Left cardiac atrium (tissue), 4 donors: Measurements from ENCODE around the gene RIPK4. TPM values are rescaled to one million over a fixed set of nuclear protein-coding genes. Genes with fewer than 3 reads are reported as not detected.

Source experiments
- ATAC-seq, 2 donors: fragments of 200-7000 bp; cut with Tn5 transposase; one replicate each; pipeline ENCODE4 v1.9.1; 2020; ENCODE audit warnings: mild to moderate bottlenecking in 2 of 2, moderate library complexity in 2 of 2
- DNase-seq: peaks from one replicate; pipeline ENCODE4 v3.0.0-alpha.2; 2020
- intact Hi-C, 2 donors: fragments of 100-400 bp; cut with DNase I; formaldehyde crosslinking; loops; one replicate each; pipeline versions ENCODE4 v1.14.1 to v1.15.1; 2022 to 2023
- total RNA-seq, 2 donors: library from RNA; stranded (reverse); fragmentation: NEBNext Ultra II Directional; extraction: Animal tissue kit (Norgen Biotek cat#: 25700); gene quantifications; one replicate each; pipeline ENCODE4 v1.2.1, GENCODE V29; 2021
- donor health status: DM: no; HTN: yes; CAD: no.
- donor health status: DM: no; HTN: yes; CAD: no; lungs with severe emphysema.
- donor health status: DM: yes; HTN: yes; CAD: no.
- donor health status: Dilated cardiomyopathy.

Gene RIPK4
- total RNA-seq, 2 donors from 2014 or later: 2.7 to 3.0 TPM

DNA sequence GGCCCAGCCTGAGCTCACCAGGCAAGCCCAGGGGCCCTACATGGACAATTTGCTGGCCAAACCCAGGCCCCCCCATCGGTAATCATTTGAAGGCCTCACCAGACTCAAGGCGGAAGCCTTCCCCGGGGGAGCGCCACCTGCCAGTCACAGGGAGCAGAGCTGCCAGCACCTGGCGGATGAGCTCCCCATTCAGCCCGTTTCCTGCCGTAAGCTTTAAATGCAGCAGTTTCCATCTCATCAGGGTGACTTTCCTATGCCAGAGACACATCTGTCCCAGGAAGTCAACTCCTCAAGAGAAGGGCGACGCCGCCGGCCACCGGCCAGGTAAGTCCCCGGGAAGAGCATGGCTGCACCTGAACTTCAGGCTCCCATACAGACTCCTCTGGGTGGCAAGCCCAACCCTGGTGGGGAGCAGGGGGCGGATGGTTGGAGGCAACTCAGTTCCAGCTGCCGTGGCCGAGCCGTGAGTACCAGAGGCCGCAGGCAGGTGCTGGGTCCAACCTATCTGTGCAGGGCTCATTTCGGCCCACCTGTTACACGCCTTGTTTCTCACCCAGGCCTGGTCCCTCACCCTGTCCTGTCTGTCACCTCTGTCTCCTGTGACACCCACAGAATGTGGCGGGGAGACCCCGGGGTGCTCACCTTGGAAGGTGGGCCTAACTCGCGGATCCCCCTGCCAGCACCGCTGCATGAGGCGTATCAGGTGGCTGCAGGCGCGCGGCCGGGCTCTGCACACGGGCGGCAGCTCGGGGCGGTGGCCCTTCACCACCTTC lies 20.7 kb downstream of the RIPK4 start:
- intact Hi-C loops: no loop called here
- DNase-seq (no peak), ATAC-seq (no peak)

DNA sequence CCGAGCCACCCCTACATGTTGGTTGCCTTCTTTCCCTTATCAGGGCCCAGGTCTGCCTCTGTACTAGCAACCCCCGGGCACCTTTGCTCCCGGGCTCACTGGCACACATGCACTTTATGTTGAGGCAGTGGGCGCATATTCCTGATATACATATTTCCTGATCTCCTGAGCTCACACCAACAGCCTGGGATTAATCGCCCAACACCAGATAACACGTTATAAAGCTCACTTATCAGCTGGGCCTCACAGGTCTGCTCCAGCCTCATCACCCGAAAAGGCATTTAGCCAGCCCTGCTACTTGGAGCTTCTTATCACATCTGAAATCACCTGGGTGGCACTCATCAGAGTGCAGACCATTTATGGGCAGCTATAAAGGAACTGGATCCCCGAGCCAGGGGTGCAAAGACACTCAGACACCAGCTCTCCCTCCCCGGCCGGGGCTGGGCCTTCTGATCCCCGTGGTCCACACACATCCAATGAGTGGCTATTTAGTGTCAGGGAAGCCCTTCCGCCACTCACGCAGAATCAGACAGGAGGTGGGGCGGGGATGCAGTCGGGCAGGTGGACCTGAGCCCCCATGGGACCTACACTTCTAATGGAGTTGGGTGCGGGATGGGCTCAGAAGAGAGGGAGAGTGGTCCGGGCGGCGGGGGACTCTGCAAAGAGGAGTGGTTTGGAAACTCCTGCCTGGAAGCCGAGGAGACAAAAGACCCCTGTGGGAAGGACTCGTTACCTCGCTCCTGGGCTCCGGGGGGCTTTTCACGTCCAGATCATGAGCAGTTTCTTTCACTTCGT lies 21.6 kb downstream of the RIPK4 start:
- intact Hi-C loops: no loop called here
- ATAC-seq (peak in 1 of 2 donors; percentile 7), DNase-seq (no peak)

DNA sequence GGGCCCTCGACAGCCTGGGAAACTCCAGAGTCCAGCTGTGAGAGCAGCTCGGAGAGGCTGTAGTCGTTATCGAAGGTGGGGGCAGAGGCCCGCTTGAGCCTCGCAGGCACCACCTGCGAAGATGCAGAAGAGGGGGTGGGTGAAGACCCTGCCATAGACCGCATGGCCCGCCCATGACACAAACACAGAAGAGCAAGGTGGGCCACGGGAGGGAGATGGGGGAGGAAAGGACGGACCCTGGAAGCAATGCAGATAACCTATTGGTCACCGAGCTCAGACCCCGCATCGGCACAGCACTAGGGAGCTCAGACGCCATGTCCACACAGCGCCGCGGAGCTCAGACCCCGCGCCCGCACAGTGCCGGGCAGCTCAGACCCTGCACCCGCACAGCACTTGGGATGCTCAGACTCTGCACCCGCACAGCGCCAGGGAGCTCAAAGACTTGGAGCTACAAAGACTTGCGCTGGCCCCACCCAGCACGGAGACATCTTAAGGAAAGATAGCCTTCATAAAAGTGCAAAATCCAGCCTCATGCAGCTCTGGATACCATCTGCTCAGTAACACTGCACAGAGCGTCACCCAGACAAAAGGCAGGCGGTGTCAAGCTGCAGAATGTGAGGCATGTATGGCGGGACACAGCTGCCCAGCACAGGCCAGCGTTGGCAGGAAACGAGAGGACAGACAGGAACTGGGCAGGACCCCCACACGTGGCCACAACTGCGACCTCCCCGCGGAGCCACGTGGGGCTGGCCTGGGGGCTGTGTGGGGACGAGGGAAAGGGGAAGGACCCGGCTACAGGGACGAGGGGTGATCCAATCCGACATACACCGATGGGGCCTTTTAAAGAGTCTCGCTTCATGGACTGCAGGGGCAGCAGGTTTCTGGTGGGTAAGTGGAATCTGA lies 22.6 kb downstream of the RIPK4 start:
- DNase-seq: no peak
- peak; percentile 26 to 69 for ATAC-seq
- intact Hi-C loops: no loop called here

DNA sequence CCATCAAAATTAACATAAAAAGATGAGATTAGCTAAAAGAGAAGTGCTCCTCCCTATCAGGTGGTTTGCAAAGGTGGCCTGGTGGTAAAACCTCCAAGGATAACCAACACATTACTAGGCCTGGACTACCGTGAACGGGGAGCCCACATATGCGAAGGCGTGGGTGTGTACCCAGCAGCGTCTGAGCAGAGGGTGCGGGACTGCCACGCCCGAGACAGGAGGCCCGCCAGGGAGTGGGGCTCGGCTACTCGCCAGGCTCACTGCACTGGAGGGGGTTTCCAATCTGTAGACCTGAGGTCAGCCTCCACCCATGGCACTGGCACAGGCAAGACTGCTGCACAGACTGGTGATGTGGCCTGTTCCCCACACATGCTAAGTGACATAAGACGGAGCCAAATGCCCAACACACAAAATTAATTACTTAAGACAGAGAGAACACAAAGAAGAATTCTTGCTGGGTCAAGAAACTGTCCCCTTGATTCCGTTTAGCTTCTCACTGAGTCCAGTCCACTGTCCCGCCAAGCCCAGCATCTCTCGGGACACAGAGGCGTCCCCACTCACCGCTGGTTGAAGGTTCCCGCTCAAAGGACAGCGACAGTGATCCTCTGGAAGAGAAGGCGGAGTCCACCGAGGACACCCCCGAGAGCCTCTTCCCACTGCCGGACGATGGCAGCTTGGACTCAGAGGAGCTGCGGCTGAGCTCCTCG lies 23.4 kb downstream of the RIPK4 start:
- DNase-seq (no peak), ATAC-seq (no peak)
- intact Hi-C loops: no loop called here

DNA sequence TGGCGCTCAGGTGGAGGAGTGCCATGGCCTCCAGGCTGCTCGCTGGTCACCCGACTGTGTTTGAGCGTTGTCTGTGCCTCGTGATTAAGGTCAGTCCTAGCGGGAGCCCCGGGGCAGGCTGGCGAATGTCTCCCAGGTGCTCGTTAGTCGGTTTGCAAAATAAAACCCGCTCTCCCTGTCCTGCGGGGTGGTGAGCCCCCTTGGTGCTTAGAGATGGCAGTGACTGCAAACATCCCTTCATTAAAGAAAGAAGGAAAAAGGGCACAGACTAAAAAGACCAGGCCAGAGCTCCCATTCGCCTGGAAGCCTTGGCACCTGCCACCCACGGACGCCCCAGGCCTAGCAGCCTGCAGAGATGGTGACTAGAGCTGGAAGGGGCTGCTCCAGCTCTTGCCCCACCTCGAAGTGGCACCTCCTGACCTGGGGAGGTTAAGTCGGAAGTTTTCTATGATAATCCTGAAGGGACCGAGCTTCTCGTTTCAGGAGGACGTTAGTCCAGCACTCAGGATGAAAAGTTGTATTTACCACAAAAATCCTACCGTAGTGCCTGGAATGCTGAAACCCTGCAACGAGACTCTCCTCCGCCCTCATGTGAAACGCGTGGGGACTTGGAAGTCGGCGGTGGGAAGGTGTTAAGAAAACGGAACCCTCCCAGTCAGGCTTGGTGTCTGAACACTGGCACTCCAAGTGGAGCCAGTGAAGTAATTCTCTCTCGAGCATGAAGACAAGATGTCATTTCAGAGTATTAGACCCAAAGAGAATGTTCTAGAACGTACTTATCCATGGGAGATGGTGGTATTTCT lies 24.6 kb downstream of the RIPK4 start:
- no peak for ATAC-seq
- DNase-seq: no peak

DNA sequence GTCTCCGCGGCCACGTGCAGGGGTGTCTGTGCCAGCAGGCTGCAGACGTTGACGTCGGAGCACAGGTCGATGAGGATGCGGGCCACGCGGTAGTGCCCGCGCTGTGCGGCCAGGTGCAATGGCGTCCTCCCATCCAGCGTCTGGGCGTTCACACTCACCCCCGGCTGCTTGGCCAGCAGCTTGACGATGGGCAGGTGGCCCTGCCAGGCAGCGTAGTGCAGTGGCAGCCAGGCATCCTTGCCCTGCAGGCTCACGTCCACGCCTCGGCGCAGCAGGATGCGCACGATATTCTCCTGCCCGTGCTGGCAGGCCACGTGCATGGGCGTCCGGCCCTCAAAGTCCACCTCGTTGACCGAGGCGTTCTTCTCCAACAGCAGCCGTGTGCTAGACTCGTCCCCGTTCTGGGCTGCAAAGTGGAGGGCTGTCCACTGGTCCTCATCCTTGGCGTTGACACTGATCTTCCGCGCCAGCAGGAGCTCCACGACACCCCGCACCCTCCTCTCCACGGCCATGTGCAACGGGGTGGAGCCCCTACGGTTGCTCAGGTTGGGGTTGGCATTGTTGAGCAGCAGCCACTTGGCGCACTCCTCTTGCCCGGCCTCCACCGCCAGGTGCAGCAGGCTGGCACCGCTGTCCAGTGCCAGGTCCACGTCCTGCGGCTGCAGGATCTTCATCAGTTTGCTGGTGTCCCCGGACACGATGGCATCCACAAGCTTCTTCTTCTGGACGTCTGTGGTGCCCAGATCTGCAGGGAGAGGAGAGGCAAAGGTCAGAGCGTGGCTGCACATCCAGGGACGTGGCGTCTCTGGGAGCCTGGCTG lies 25.4 kb downstream of the RIPK4 start:
- intact Hi-C loops: no loop called here
- DNase-seq (no peak), ATAC-seq (no peak)

More for the DNA sequence above, 24.6 kb downstream of the RIPK4 start:
- intact Hi-C loops: no loop called here

DNA sequence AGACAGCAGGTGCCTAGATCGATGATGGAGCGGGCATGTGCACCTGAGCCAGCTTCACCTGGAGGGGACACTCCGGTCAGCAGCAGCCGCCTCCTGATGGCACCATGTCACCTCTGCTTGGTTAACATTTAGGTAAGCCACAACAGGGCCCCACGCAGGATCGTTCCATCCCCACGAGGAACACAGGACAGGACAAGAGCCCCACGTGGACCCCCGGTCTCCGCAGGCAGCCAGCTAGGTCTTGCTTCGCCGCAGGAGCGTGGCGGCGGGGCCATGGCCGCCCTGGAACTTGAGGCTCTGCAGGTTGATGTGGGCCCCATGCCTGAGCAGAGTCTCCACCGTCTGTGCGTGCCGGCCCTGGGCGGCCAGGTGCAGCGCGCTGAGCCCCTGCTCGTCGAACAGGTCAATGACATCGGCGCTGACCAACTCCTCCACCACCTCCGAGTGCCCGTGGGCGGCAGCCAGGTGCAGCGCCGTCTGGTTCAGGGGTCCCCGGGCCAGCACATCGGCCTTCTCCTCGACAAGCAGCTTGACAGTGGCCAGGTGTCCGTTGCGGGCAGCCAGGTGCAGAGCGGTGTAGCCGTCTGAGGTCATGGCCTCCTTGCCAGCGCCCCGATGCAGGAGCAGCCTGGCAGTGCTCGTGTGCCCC lies 26.1 kb downstream of the RIPK4 start:
- no peak for ATAC-seq
- intact Hi-C loops: no loop called here
- DNase-seq: no peak

GRCh38 chr21:41739936-41740335 lies 26.9 kb downstream of the RIPK4 start:
- ATAC-seq (no peak), DNase-seq (no peak)
- intact Hi-C loops: no loop called here

- intact Hi-C loops: no loop called here
- ATAC-seq: no peak
- no peak for DNase-seq
These were observed 27.8 kb downstream of the RIPK4 start for GRCh38 chr21:41739011-41739410.

DNA sequence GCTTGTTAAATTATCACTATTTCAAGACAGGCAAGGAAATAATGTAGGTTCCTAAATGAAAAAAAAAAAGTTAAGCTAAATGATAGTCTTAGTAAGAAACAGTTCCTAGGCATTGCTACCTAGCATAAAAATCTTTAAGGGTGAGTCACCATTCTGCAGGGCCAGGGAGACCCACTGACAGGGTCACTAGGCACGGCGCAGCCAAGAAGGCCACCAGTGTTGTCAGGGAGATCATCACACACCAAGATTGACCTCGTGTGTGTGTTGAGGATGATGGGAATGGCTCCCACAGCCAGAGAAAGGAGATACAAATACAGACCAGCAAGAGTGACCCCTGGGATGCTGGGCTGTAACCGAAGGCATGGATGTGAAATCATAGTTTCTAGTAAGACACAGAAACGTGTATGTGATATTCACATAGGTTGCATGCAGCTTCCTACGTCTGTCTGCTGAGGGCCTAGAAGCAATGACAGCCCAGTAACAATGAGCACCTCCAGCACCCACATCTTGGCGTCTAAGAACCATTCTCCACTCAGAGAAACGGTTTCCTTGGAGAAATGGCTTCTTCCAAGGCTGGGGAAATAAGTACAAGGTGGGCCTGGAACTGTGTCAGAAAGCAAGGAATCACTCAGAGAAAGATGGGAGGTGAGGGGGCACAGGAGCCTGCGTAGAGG lies 29.1 kb downstream of the RIPK4 start:
- no peak for ATAC-seq
- DNase-seq: no peak
- intact Hi-C loops: no loop called here

DNA sequence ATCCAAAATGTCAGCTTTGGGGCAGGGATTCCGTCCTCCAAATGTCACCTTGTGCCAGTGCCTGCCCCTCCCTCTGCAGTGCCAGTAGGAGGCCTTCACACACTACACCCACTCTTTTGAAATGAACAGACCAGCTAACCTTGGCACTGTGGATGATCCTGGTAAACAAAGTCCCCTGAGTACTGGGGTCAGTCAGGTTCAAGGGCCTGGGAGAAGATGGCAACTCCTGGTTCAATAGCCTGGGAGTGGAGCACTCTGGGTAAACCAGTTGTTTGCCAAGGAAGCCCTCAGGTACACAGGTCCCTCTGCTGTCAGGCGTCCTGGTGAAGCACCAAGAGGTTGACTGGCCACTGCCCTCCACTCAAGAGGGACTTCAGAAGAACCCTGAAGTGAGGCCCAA lies 30.4 kb downstream of the RIPK4 start:
- ATAC-seq: no peak
- no peak for DNase-seq
- intact Hi-C loops: no loop called here

DNA sequence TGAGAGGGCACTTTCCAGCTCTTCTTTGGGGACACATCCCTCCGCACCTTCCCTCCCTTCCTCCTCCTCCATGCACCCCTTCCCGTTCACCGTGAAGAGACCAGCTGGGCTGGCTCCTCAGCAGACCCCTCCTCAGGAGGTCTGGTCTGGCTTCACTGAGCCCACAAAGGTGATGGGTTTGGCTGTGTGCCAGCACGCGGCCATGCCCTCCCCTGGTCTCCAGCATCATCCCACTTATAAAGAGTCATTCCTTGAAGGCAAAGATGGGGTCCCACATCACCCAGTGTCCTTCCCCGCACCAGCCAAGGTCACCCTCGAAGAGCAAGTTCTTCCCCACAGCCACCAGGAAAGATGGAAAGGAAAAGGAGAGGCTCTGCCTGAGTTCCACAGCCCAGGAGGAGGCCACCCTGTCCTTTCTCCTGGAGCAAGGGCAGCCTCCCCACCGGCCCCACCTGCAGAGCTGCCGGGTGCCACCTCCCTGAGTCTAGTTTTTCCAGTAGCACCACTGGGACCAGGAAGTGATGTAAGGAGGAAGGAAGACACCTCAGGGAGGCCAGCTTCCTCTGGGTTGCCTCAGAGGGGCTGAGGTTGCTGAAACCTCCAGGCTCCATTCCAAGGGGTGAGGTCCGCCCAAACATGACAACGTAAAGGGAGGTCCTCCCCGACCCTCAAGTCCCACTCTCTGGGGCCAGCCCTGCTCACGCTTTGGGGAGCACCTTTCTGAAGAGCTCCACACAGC lies 32.7 kb downstream of the RIPK4 start:
- intact Hi-C loops: no loop called here

GRCh38 chr21:41731081-41731480 lies 35.8 kb downstream of the RIPK4 start:
- DNase-seq (no peak), ATAC-seq (no peak)
- intact Hi-C loops: no loop called here

More for the DNA sequence above, 32.7 kb downstream of the RIPK4 start:
- no peak for DNase-seq
- ATAC-seq: no peak

DNA sequence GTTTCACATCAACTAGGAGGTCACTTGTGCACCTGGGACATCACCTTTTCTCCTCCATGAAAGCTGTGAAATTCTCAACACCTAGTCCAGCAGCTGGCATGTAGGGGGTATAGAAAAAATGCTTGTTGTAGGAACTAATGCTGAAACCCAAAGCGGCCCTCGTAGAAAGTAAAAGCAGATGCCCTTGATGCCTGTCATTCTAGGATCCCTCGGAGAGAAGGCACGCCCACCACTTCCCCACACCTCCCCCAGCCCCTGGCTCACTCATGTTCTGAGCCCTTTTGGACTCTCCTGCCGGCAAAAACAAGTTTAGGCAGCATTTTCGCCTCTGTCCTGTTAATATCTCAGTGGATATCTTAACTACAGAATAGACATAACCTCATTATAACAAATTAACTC lies 36.5 kb downstream of the RIPK4 start:
- ATAC-seq: no peak
- intact Hi-C loops: no loop called here

GRCh38 chr21:41729701-41730366 lies 37.0 kb downstream of the RIPK4 start:
- DNase-seq (no peak), ATAC-seq (no peak)
- intact Hi-C loops: no loop called here

More for the DNA sequence above, 36.5 kb downstream of the RIPK4 start:
- no peak for DNase-seq
